ENCODE data around the gene EYS.

- no peak for TF ChIP-seq CTCF (IDR thresholded peaks at IDR 0.05; ENCODE audit: low read length)
- TF ChIP-seq EZH2 (optimal IDR thresholded peaks at IDR 0.05; ENCODE audit: low read depth, low read length) = no peak
These were observed 914.5 kb downstream of the EYS start for GRCh38 chr6:64792534-64792933.

Data from MM.1S (cell line).